GM19463 (cell line): ENCODE data around the gene LDHA.

ENCODE experiments used
- ATAC-seq: cut with Tn5 transposase; IDR thresholded peaks from one replicate; pipeline ENCODE4 v1.9.1; 2021; ENCODE audit warnings: mild to moderate bottlenecking, moderate library complexity; ENCODE audit not compliant: unreplicated experiment

The LDHA gene

DNA sequence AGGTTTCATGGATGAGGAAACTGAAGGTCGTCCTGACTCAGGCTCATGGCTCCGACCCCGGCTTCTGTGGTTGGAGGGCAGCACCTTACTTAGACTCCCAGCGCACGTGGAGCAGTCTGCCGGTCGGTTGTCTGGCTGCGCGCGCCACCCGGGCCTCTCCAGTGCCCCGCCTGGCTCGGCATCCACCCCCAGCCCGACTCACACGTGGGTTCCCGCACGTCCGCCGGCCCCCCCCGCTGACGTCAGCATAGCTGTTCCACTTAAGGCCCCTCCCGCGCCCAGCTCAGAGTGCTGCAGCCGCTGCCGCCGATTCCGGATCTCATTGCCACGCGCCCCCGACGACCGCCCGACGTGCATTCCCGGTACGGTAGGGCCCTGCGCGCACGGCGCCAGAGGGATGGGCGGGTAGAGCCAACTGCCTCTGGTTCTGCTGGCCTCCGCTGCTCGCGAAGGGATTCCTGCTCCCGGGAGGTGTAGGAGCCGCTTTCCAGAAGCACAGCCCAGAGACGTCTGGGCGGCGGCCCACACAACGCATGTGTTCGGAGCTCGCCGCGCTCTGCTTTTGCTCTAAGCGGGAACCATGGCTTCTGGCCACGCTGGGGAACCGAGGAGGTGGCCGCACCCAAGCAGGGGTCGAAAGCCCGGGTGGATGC, at the start of gene LDHA:
Gene LDHA (plus strand): TSS at position 289 of the 653 bp plus-strand sequence. CDS start 2,280 bp downstream, outside the sequence.
- ATAC-seq: peak; percentile 65

DNA sequence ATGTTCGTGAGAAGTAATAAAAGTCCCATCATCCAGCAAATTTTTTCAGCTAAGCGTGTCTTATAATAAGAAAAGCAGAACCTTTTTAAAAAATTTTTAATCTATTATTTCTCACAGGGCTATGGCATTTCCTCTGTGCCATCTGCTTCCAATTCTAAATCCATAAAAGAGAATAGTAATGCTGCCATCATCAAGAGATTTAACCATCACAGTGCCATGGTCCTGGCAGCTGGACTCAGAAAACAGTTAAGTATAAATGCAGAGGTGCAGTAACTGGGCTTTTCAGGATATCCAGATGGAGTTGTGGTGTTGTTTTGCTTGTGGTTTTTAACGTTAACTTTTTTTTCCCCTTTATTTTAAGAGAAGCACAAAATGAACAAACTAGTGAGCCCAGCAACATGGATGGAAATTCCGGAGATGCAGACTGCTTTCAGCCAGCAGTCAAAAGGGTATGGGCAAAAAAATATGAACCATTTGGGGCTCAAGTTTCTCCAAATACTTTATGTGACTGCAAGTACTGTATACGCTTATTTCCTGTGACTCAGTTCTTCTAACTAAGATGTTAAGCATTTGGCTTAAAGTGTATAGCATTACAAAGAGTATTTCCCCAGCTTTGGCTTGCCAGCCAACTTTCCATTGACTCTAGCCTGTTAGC, 46.8 kb upstream of the LDHA start:
- no peak for ATAC-seq

DNA sequence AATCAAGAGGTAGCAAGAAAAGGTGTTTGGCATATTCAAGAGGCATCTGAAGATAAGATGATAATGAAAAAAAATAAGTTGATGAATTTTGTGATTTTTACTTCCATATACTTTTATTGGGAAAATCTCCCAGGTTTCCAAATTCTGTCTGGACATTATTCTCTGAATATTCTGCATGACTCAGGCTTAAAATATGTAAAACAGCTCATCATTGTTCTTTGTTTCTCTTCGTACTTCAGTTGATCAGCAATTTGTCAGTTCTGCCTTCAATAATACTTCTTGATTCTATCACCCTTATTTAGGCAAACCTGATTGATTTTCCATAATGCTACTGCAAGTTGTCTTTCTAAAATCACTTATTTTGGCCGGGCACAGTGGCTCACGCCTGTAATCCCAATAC, 41.8 kb upstream of the LDHA start:
- ATAC-seq: no peak

DNA sequence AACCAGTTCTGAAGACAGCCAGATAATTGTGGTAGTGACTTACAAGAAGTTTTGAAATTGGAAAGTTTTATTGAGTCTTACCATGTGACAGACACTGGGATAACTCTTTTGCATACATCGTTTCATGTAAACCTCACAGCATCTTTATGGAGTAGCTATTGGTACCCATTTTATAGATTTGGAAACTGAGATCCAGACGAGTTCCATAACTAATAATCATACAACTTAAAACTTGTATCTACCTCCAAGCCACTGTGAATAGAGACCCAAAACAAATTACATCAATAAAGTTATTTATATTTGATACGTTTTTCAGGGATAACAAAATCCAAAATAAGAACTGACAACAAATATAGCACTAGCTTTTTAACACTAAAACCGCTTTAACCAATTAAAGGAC, 35.7 kb upstream of the LDHA start:
- ATAC-seq: no peak

DNA sequence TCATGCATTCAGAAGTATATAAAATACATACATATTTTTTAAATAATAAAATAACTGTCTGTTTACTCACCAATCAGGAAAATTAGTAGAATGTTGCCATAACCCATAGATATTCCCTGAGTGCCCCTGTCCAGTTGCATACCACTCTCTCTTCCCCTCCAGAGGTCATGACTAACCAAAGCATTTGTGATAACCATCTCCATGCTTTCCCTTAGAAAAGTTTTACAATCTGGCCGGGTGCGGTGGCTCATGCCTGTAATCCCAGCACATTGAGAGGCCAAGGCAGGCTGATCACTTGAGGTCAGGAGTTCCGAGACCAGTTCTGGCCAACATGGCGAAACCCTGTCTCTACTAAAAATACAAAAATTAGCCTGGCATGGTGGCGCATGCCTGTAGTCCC, 33.2 kb upstream of the LDHA start:
- no peak for ATAC-seq

DNA sequence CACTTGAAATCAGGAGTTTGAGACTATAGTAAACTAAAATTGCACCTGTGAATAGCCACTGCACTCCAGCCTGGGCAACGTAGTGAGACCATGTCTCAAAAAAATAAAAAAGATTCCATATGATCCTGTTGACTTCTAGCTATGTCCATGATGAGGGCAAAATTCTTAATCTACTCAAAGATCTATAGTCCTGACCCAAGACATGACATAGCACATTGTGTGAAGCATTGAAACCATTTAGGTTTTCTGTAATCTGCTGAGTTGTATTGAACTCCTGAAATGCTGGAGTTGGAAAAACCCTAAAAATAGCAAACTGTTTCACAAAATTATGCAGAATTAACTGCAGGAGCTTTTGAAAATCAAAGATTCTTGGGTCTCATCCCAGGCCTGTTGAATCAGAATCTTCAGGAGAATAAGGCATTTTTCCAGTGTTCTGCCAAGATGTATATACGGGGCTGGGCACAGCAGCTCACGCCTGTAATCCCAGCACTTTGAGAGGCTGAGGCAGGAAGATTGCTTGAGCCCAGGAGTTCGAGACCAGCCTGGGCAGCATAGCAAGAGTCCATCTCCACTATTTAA, 29.8 kb upstream of the LDHA start:
- no peak for ATAC-seq

DNA sequence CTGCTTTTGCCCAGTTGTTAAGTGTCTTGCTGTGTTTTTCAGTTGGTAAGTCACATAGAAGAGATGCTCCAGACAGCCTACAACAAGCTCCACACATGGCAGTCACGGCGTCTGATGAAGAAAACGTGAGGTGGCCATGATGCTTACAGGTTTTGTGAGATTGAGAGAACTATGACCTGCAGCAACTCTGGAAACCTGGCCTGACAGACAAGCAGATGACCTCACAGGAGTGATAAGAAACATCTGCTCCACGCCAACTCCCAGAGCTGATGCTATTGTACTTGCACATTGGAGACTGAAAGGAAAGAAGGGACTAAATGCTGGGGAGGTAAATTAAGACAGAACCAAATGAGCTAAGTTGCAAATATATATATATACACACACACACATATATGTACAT, 28.6 kb upstream of the LDHA start:
- no peak for ATAC-seq

DNA sequence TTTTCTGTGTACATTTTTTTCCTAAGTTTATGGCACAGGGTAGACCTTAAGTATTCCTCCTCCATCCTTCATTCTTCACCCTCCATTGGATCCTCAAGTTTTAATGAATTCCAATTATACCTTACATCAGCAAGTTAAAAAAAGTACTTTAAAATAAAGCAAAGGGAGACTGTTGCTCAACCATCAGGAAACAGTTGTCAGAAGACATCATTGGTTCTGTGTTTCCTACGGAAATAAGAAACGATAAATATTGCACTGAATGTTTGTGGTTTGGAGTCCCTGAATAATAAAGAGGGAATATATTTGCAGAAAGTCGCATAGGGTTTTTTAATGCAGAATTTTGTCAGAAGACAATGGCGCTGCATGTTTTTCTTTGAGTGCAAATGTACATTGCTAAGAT, 28.1 kb upstream of the LDHA start:
- ATAC-seq: no peak

DNA sequence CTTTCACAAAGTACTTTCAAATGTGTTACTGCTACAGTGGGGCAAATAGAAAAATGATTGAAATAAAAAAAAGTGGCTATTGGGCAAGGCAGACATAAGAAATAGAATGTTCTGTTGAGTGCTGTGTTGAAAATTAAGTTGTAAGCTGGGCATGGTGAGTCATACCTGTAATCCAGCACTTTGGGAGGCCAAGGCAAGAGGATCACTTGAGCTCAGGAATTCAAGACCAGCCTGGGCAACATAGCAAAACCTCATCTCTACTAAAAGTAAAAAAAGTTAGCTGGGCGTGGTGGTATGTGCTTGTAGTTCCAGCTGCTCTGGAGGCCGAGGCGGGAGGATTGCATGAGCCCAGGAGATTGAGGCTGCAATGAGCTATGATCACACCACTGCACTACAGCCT, 26.9 kb upstream of the LDHA start:
- ATAC-seq: no peak

DNA sequence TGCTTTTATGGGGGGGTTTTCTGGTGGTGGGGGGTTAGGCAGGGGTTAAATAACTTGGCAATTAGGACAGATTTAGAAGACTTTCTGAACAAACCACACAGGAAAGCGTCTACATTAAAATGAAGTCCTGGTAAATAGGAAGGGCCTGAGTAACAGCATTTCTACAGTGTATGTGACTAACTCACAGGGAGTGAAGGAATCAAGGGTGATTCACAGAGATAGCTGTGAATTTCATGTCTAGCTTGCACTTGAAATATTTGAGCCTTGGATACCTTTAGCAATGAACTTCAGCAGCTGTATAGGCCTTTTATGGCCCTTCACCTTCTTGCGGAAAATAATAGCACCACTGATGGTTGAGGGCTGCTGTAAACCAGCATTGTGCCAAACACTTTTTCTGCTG, 26.1 kb upstream of the LDHA start:
- ATAC-seq: no peak

DNA sequence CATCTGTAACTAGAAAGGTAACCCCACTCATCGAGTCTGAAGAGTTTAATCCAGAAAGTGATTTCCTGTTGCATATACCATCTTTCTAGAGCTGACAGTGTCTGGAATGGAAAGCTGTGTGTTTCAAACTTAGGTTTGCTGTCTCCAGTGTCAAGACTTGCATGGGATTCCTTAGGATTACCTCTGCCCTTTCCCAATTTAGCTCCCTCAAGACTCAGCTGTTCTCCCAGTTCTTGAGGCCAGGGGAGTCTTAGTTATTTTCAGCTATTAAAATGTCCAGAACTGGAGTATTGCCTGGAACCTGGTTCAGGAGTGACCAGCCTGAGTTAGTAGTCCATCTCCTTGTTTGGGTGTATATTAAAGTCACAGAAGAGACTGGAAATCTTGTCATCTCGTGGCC, 25.0 kb upstream of the LDHA start:
- ATAC-seq: no peak

DNA sequence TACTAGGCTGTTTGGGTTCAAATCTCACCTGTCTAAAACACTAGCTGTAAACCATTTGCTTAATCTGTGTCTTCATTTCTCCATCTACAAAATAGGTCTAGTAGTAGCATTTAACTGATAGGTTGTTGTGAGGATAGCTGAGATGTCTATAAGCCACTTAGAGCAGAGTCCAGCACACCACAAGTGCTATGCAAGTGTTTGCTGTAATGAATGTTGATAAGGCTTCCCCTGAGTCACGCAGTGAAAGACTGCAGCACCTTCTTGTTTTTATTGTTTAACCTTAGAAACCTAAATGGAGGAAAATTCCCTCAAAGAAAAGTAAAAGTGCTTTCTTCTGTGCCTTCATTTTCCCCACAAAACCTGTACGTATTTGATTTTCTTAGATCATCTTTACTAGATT, 23.1 kb upstream of the LDHA start:
- ATAC-seq: no peak

DNA sequence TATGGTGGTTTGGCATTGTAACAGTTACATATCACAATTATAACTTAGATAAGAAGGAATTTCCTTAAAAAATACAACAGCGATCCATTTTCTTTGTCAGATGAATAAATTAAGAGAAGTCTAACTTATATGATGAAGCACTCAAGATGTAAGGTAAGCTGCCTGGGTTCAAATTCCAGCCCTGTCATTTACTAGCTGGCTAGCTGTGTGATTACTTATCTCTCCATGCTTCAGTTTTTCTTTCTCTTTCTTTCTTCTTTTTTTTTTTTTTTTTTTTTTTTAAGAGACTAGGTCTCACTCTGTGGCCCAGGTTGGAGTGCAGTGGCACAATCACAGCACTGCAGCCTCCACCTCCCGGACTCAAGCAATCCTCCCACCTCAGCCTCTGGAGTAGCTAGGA, 22.2 kb upstream of the LDHA start:
- ATAC-seq: no peak

DNA sequence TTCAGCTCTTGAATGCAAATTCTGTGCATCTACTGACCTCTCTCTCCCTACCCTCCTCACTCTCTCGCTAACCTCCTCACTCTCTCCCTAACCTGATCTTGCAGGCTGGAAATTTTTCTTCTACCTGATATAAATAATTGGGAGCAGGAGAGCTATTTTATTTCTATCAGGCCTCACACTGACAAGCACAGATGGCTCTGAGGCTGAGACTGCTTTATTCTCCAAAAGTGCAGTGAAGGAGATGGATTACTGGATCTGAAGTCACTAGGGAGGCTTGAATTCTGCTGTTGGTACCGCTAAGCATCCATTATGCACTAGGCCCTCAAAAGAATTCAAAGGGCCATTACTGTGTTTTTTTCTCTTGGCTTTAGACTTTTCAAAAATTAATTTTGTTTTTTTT, 19.4 kb upstream of the LDHA start:
- ATAC-seq: no peak

DNA sequence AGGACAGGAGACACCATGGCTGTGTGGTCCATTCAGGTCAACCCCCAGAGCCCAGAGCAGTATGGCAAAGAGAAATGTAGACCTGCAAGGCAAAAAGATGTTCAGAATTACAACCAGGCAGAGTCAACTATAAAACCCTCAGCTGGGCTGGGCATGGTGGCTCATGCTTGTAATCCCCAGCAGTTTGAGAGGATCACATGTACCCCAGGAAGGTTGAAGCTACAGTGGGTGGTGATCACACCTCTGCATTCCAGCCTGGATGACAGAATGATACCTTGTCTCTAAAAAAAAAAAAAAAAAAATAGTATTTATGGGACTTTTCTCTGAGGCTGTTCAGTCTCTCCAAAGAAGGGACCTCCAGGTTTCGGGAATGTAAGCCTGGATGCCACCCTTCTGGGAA, 18.4 kb upstream of the LDHA start:
- no peak for ATAC-seq

DNA sequence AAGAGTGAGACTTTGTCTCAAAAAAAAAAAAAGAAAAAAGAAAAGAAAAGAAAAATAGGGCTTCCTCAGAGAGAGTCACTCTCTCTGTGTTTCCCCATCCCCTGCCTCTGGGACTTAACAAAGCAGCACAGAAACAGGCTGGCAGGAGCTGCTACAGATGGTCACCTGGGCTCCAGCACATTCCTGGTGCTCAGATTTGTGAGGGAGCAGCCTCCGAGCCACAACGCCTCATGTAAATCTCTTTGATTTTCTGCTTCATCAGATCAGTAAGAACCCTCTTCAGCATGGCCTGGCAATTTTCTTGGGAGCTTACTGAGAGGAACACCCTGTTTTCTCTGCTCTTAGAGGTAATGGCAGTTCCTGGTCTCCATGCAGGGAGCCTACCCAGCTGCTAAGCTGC, 15.2 kb upstream of the LDHA start:
- ATAC-seq: no peak

DNA sequence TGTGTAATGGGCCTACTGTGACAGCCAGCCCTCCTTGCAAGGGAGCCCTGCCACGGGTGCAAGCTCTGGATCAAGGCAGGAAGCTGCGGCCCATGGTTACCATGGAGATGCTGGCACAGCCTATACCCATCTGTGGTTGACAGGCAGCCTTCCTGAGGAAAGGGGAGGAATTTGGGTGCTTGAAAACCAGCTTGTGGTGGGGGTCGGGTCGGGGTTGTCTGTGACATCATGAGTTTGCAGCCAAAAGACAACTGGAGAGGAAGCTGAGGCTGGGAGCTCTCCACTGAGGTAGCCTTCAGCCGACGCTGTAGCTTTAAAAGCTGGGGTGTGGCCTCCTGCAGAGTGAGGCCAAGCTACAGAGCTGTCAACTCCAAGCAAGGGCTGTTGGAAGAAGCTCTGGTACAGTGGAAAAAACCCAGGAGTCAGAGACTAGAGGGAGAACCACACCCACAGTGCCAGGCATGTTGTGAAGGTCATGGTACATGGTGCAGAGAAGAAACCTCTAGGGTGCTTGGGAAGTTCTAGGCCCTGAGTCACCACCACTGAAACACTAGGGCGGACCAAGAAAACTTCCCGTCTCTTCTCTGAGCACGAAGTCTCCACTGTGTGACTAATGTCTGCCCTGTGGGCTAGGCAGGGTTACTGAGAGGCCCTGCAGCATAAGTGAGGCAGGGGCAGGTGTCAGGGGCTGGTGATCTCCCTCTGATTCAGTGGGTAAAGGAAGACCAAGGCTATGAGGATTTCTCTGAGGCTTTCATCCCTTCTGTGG, 10.8 kb upstream of the LDHA start:
- peak; percentile 88 for ATAC-seq

DNA sequence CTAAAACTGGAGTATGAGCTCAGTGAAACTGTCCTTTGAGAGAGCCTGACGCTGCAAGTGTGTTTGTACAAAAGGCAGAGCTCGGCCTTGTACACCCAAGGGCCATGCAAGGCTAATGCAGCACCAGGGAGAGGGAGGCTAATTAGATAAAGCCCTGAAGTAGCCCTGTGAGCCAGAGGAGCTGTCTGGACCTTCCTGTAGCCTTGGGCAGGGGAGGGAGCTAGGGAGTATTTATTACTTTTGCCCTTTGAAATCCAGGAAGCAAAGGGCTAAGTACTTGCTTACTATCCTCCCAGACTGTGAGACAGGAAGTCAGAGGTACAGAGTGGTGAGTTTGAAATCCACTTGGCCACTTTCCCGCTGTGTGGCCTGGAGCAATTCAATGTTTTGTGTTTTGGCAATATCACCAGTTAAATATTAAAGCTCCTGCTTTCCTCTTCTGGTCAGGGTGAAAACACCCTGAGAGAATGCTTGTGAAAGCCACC, 10.2 kb upstream of the LDHA start:
- peak; percentile 31 for ATAC-seq

DNA sequence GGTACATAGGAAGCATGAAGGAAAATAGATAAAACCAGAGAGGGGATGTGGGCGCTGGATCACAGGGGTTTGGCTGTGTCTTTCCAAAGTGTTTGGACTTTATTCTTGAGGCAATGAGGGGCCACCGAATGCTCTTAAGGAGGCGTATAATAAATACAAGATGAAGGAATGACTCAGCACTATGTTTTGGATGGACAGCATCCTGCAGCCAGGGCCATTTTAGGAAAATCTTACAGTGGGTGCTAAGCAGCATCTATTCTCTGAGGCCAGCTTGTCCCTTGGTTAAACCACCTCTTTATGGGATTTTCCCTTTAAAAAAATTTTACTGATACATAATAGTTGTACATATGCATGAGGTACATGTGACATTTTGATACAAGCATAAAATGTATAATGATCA, 4.3 kb upstream of the LDHA start:
- ATAC-seq: no peak

DNA sequence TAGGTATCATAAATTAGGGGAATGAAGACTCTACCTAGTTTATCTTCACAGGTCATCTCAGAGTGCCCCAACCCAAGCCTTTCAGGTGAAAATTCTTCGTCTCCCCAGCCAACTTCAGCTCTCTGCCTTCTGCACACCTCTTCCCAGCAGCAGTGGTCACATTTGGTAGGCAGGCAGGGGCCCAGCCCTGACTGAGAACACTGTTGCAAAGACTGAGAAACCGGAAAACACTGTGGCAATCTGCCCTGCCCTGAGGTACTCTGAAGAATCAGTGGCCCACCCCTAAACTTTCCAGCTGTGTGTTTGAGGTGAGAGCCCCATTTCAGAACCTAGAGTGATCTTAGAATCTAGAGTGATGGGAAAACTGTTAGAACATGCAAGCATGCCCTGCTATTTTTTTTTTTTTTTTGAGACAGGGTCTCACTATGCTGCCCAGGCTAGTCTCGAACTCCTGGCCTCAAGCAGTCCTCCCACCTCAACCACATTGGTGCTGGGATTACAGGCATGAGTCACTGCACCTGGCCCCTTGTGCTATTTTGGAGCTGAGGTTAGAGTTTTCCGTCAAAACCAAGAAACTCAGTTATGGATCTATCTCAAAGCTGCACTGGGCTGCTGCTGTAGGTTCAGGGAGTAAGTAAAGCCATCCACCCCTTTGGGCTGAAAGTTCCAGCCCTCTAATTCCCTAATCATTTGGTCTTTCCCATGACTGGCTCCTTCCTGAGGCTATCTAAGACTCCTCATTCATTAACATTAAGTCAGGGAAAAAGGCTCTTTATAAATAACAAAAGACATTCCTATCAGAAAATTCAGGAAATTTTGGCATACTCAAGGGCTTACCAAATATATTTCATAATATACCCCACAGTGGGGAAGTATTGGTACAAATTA, 1.7 kb upstream of the LDHA start:
- ATAC-seq: no peak
